Fibroblast of lung (primary cell): ENCODE results near the gene INCA1. TPM values are rescaled to one million over a fixed set of nuclear protein-coding genes. Genes with fewer than 3 reads are reported as not detected.
A peak's percentile ranks its signal among the peaks of the same experiment; 100 is the strongest.

Source experiments
- DNase-seq, 2 donors: peaks; one replicate each; pipeline versions ENCODE4 v3.0.0 to v3.0.0-alpha.2; 2010; ENCODE audit warnings: low read depth in 2 of 2
- H2AFZ ChIP-seq: 2 replicates; pipeline ENCODE4 v1.5.1; 2012; ENCODE audit warnings: low read length, control low read depth, inconsistent platforms
- H3K27ac ChIP-seq: 2 replicates; pipeline ENCODE4 v1.5.1; 2011; ENCODE audit warnings: low read length, control low read depth; ENCODE audit not compliant: insufficient read depth
- H3K27me3 ChIP-seq: 2 replicates; pipeline ENCODE4 v1.5.1; 2011; ENCODE audit warnings: mild to moderate bottlenecking, low read length; ENCODE audit not compliant: control insufficient read depth, insufficient read depth
- H3K36me3 ChIP-seq: 2 replicates; pipeline ENCODE4 v1.5.1; 2011; ENCODE audit warnings: low read length; ENCODE audit not compliant: control insufficient read depth, insufficient read depth
- H3K4me1 ChIP-seq: 2 replicates; pipeline ENCODE4 v1.5.1; 2011; ENCODE audit warnings: low read length; ENCODE audit not compliant: control insufficient read depth, insufficient read depth; ENCODE audit errors: extremely low read depth
- H3K4me2 ChIP-seq: 2 replicates; pipeline ENCODE4 v1.5.1; 2011; ENCODE audit warnings: low read length, control low read depth; ENCODE audit not compliant: insufficient read depth; ENCODE audit errors: extremely low read depth
- H3K4me3 ChIP-seq, 4 experiments: fragments of 200-600 bp in 1 of 4; sonication (generic) in 1 of 4; replicated peaks in 1 of 4; 2 replicates each; pipeline ENCODE4 v1.5.1; 2011 to 2016; ENCODE audit warnings: low read length in 4 of 4, low read depth in 3 of 4, mild to moderate bottlenecking in 3 of 4, control low read depth in 2 of 4, inconsistent platforms in 1 of 4, mixed read lengths in 1 of 4; ENCODE audit not compliant: insufficient read depth in 1 of 4; ENCODE audit errors: control extremely low read depth in 1 of 4
- H3K79me2 ChIP-seq: 2 replicates; pipeline ENCODE4 v1.5.1; 2012; ENCODE audit warnings: mild to moderate bottlenecking, low read length, inconsistent platforms; ENCODE audit not compliant: control insufficient read depth, insufficient read depth
- H3K9ac ChIP-seq: 2 replicates; pipeline ENCODE4 v1.5.1; 2011; ENCODE audit warnings: mild to moderate bottlenecking, low read length, control low read depth; ENCODE audit not compliant: insufficient read depth
- H3K9me3 ChIP-seq: 2 replicates; pipeline ENCODE4 v1.5.1; 2012; ENCODE audit warnings: low read depth, low read length; ENCODE audit not compliant: control insufficient read depth, insufficient read depth
- H4K20me1 ChIP-seq: 2 replicates; pipeline ENCODE4 v1.5.1; 2011; ENCODE audit warnings: low read length; ENCODE audit not compliant: control insufficient read depth, insufficient read depth; ENCODE audit errors: extremely low read depth
- CTCF ChIP-seq, 2 donors: IDR thresholded peaks in 1 of 2; conservative IDR thresholded peaks in 1 of 2; 1 replicate in 1 of 2; 2 replicates in 1 of 2; pipeline ENCODE4 v1.5.1; 2011 to 2012; ENCODE audit warnings: low read length in 2 of 2, control low read depth in 1 of 2, inconsistent platforms in 1 of 2, low read depth in 1 of 2, mild to moderate bottlenecking in 1 of 2
- EZH2 ChIP-seq: IDR thresholded peaks from 2 replicates; pipeline ENCODE4 v1.5.1; 2012; ENCODE audit warnings: low read length, control low read depth, mild to moderate bottlenecking; ENCODE audit errors: missing control alignments
- polyA plus RNA-seq, 2 donors: library from polyadenylated mRNA; depleted of rRNA in 1 of 2; stranded (reverse) in 1 of 2; unstranded in 1 of 2; fragments of >200 nt; gene quantifications; 2 replicates each; pipeline ENCODE4 v1.2.1, GENCODE V29; 2011 to 2012; ENCODE audit warnings: missing spikeins in 1 of 2
- total RNA-seq: library from RNA; depleted of rRNA; stranded (reverse); fragments of >200 nt; gene quantifications from 2 replicates; pipeline ENCODE4 v1.2.1, GENCODE V29; 2014

The INCA1 gene
- total and polyA plus RNA-seq, 2 donors (not counting 1 experiment from before 2014, with no cell fraction given): 0.28 to 0.33 TPM

- H3K4me3 ChIP-seq: no peak overlapping the region
- peaks cover 15% of the 10 kb centered on the region for H3K36me3 ChIP-seq
- H3K27me3 ChIP-seq: no peaks in the 10 kb centered on the region
- no peaks in the 10 kb centered on the region for H3K79me2 ChIP-seq
- no peaks in the 10 kb centered on the region for H4K20me1 ChIP-seq
- no peak overlapping the region for H3K9ac ChIP-seq
- TF ChIP-seq EZH2 (no peak), CTCF (conservative IDR thresholded peaks at IDR 0.05 in 1 of 2, IDR thresholded peaks at IDR 0.05 in 1 of 2; ENCODE audit: low read depth in 1 of 2, low read length in 2 of 2) (peak in 1 of 2 donors; percentile 2)
- H3K4me1 ChIP-seq: no peaks in the 10 kb centered on the region
- DNase-seq: no peak
- no peak overlapping the region for H3K4me2 ChIP-seq
- no peak overlapping the region for H2AFZ ChIP-seq
- no peaks in the 10 kb centered on the region for H3K9me3 ChIP-seq
- no peak overlapping the region for H3K27ac ChIP-seq
Measured at GRCh38 chr17:5019475-5019956, 22.2 kb upstream of the INCA1 start.

GRCh38 chr17:5014357-5014756 is 17.0 kb upstream of the INCA1 start:
- Histone ChIP-seq H3K4me2 (no peak overlapping the region), H3K27me3 (no peaks in the 10 kb centered on the region), H3K9me3 (no peaks in the 10 kb centered on the region), H4K20me1 (no peaks in the 10 kb centered on the region), H3K9ac (no peak overlapping the region), H2AFZ (no peak overlapping the region), H3K4me3 (no peak overlapping the region), H3K4me1 (no peaks in the 10 kb centered on the region), H3K79me2 (no peaks in the 10 kb centered on the region), H3K36me3 (peaks cover 22% of the 10 kb centered on the region), H3K27ac (no peak overlapping the region)
- no peak for TF ChIP-seq EZH2
- no peak for TF ChIP-seq CTCF (conservative IDR thresholded peaks at IDR 0.05 in 1 of 2, IDR thresholded peaks at IDR 0.05 in 1 of 2; ENCODE audit: low read depth in 1 of 2, low read length in 2 of 2)
- DNase-seq: no peak

- DNase-seq: peak; percentile 17 to 53
- H3K9me3 ChIP-seq: no peaks in the 10 kb centered on the region
- no peak for TF ChIP-seq CTCF (conservative IDR thresholded peaks at IDR 0.05 in 1 of 2, IDR thresholded peaks at IDR 0.05 in 1 of 2; ENCODE audit: low read depth in 1 of 2, low read length in 2 of 2)
- no peak for TF ChIP-seq EZH2
- H3K79me2 ChIP-seq: no peaks in the 10 kb centered on the region
- no peak overlapping the region for H2AFZ ChIP-seq
- no peaks in the 10 kb centered on the region for H3K27me3 ChIP-seq
- H3K4me1 ChIP-seq: no peaks in the 10 kb centered on the region
- no peak overlapping the region for H3K4me3 ChIP-seq
- no peaks in the 10 kb centered on the region for H4K20me1 ChIP-seq
- no peak overlapping the region for H3K27ac ChIP-seq
- H3K4me2 ChIP-seq: no peak overlapping the region
- H3K36me3 ChIP-seq: peaks cover 33% of the 10 kb centered on the region
- no peak overlapping the region for H3K9ac ChIP-seq
Measured at GRCh38 chr17:5011928-5012327, 14.6 kb upstream of the INCA1 start.
